Stimulated activated CD8-positive, alpha-beta memory T cell treated with anti-CD3 and anti-CD28 coated beads, Interleukin-12 subunit alpha, Interleukin-12 subunit beta, amount 100 ng/mL, for 24 hours (primary cell): ENCODE results near the gene MED13L.

ENCODE experiments used
- DNase-seq: peaks from one replicate; pipeline ENCODE4 v3.0.0-alpha.2; 2020; ENCODE audit errors: extremely low read depth

MED13L gene

GRCh38 chr12:115944392-115944742, 333.1 kb downstream of the MED13L start:
- DNase-seq = no peak

GRCh38 chr12:115943630-115944391, 333.7 kb downstream of the MED13L start:
- DNase-seq = no peak

- no peak for DNase-seq
These were observed 334.2 kb downstream of the MED13L start for GRCh38 chr12:115943310-115943629.

GRCh38 chr12:115942346-115942745, 335.1 kb downstream of the MED13L start:
- no peak for DNase-seq

- DNase-seq = no peak
These were observed 336.1 kb downstream of the MED13L start for GRCh38 chr12:115941362-115941761.

- no peak for DNase-seq
These were observed 338.6 kb downstream of the MED13L start for GRCh38 chr12:115938794-115939377.

- no peak for DNase-seq
These were observed 340.2 kb downstream of the MED13L start for GRCh38 chr12:115936997-115937916.

GRCh38 chr12:115934877-115935276, 342.6 kb downstream of the MED13L start:
- no peak for DNase-seq

- no peak for DNase-seq
These were observed 343.4 kb downstream of the MED13L start for GRCh38 chr12:115934046-115934445.

GRCh38 chr12:115932066-115932465, 345.4 kb downstream of the MED13L start:
- DNase-seq = no peak

GRCh38 chr12:115930336-115930735, 347.2 kb downstream of the MED13L start:
- no peak for DNase-seq

- no peak for DNase-seq
These were observed 351.3 kb downstream of the MED13L start for GRCh38 chr12:115926037-115926670.

- no peak for DNase-seq
These were observed 353.6 kb downstream of the MED13L start for GRCh38 chr12:115923851-115924250.

GRCh38 chr12:115922952-115923564, 354.4 kb downstream of the MED13L start:
- no peak for DNase-seq

GRCh38 chr12:115920395-115921183, 356.9 kb downstream of the MED13L start:
- DNase-seq = no peak

GRCh38 chr12:115918763-115919162, 358.7 kb downstream of the MED13L start:
- DNase-seq = no peak

GRCh38 chr12:115916910-115917668, 360.4 kb downstream of the MED13L start:
- DNase-seq = peak; percentile 21

- no peak for DNase-seq
These were observed 363.4 kb downstream of the MED13L start for GRCh38 chr12:115914122-115914521.

- DNase-seq = no peak
These were observed 365.1 kb downstream of the MED13L start for GRCh38 chr12:115912440-115912839.

GRCh38 chr12:115911360-115911759, 366.1 kb downstream of the MED13L start:
- no peak for DNase-seq
